Measurements from ENCODE around the gene GPR107.

- TF ChIP-seq POLR2AphosphoS5 (IDR thresholded peaks at IDR 0.05; ENCODE audit: insufficient read depth in 1 of 2, low read depth in 1 of 2) (no peak), CTCF (IDR thresholded peaks at IDR 0.05) (no peak)
Observed at GRCh38 chr9:130143279-130143893, 89.7 kb downstream of the GPR107 start.
